ENCODE results near the gene PPM1B.
"Not testable (repeated sequence)": the region's sequence is repeated elsewhere in the genome, so short reads cannot be mapped to it uniquely, and the experiment has no call there.

Gene PPM1B

GRCh38 chr2:44246436-44246835 lies 77.8 kb downstream of the PPM1B start:
- H3K9me2 ChIP-seq (replicated peaks; ENCODE audit: control insufficient read depth, low read length), result no peaks in the 10 kb centered on the region
- H3K4me2 ChIP-seq (ENCODE audit: low read length), result no peak overlapping the region

GRCh38 chr2:44246840-44247369 lies 78.2 kb downstream of the PPM1B start:
- Histone ChIP-seq H3K27ac (ENCODE audit: low read depth, low read length) (no peak overlapping the region), H3F3A (ENCODE audit: control insufficient read depth, insufficient read depth) (no peaks in the 10 kb centered on the region), H4K20me1 (ENCODE audit: control insufficient read depth, insufficient read depth, low read depth, low read length) (no peaks in the 10 kb centered on the region), H3K9me3 (ENCODE audit: control insufficient read depth, insufficient read depth, low read length) (no peaks in the 10 kb centered on the region), H3K4me2 (ENCODE audit: low read length) (no peak overlapping the region), H3K4me3 (ENCODE audit: low read length) (no peak overlapping the region), H3K79me2 (ENCODE audit: control insufficient read depth, low read length) (no peaks in the 10 kb centered on the region), H3K4me1 (ENCODE audit: control insufficient read depth, low read length) (peaks cover 10% of the 10 kb centered on the region), H3K36me3 (ENCODE audit: control insufficient read depth, low read length) (no peaks in the 10 kb centered on the region), H3K9me2 (replicated peaks; ENCODE audit: control insufficient read depth, low read length) (no peaks in the 10 kb centered on the region), H3K27me3 (ENCODE audit: control insufficient read depth, low read length) (no peaks in the 10 kb centered on the region)
- TF ChIP-seq CTCF (IDR thresholded peaks at IDR 0.05; ENCODE audit: low read depth, low read length, poor library complexity, severe bottlenecking), result no peak
- no peak for TF ChIP-seq EZH2phosphoT487 (IDR thresholded peaks at IDR 0.05; ENCODE audit: borderline replicate concordance, low read length)

More at GRCh38 chr2:44246436-44246835, 77.8 kb downstream of the PPM1B start:
- no peak overlapping the region for H3K27ac ChIP-seq (ENCODE audit: low read depth, low read length)
- no peaks in the 10 kb centered on the region for H4K20me1 ChIP-seq (ENCODE audit: control insufficient read depth, insufficient read depth, low read depth, low read length)
- no peaks in the 10 kb centered on the region for H3K79me2 ChIP-seq (ENCODE audit: control insufficient read depth, low read length)
- no peaks in the 10 kb centered on the region for H3K9me3 ChIP-seq (ENCODE audit: control insufficient read depth, insufficient read depth, low read length)
- H3K36me3 ChIP-seq (ENCODE audit: control insufficient read depth, low read length), result no peaks in the 10 kb centered on the region
- no peaks in the 10 kb centered on the region for H3K27me3 ChIP-seq (ENCODE audit: control insufficient read depth, low read length)
- no peak for TF ChIP-seq CTCF (IDR thresholded peaks at IDR 0.05; ENCODE audit: low read depth, low read length, poor library complexity, severe bottlenecking)
- TF ChIP-seq EZH2phosphoT487 (IDR thresholded peaks at IDR 0.05; ENCODE audit: borderline replicate concordance, low read length), result no peak
- peaks cover 10% of the 10 kb centered on the region for H3K4me1 ChIP-seq (ENCODE audit: control insufficient read depth, low read length)
- no peak overlapping the region for H3K4me3 ChIP-seq (ENCODE audit: low read length)
- no peaks in the 10 kb centered on the region for H3F3A ChIP-seq (ENCODE audit: control insufficient read depth, insufficient read depth)

GRCh38 chr2:44247924-44248323 lies 79.2 kb downstream of the PPM1B start:
- H3K9me2 ChIP-seq (replicated peaks; ENCODE audit: control insufficient read depth, low read length), result no peaks in the 10 kb centered on the region
- H3K4me2 ChIP-seq (ENCODE audit: low read length), result no peak overlapping the region
- H3K27me3 ChIP-seq (ENCODE audit: control insufficient read depth, low read length), result no peaks in the 10 kb centered on the region
- peaks cover 10% of the 10 kb centered on the region for H3K4me1 ChIP-seq (ENCODE audit: control insufficient read depth, low read length)
- no peaks in the 10 kb centered on the region for H3F3A ChIP-seq (ENCODE audit: control insufficient read depth, insufficient read depth)
- H3K9me3 ChIP-seq (ENCODE audit: control insufficient read depth, insufficient read depth, low read length), result no peaks in the 10 kb centered on the region
- H3K36me3 ChIP-seq (ENCODE audit: control insufficient read depth, low read length), result no peaks in the 10 kb centered on the region
- H3K4me3 ChIP-seq (ENCODE audit: low read length), result no peak overlapping the region
- no peak for TF ChIP-seq EZH2phosphoT487 (IDR thresholded peaks at IDR 0.05; ENCODE audit: borderline replicate concordance, low read length)
- TF ChIP-seq CTCF (IDR thresholded peaks at IDR 0.05; ENCODE audit: low read depth, low read length, poor library complexity, severe bottlenecking), result peak; percentile 18
- no peak overlapping the region for H3K27ac ChIP-seq (ENCODE audit: low read depth, low read length)
- no peaks in the 10 kb centered on the region for H3K79me2 ChIP-seq (ENCODE audit: control insufficient read depth, low read length)
- H4K20me1 ChIP-seq (ENCODE audit: control insufficient read depth, insufficient read depth, low read depth, low read length), result no peaks in the 10 kb centered on the region

- H3K36me3 ChIP-seq (ENCODE audit: control insufficient read depth, low read length); H3K4me1 ChIP-seq (ENCODE audit: control insufficient read depth, low read length); H3K4me3 ChIP-seq (ENCODE audit: low read length); H3K27ac ChIP-seq (ENCODE audit: low read depth, low read length); H3K9me3 ChIP-seq (ENCODE audit: control insufficient read depth, insufficient read depth, low read length); H4K20me1 ChIP-seq (ENCODE audit: control insufficient read depth, insufficient read depth, low read depth, low read length); H3K79me2 ChIP-seq (ENCODE audit: control insufficient read depth, low read length); H3F3A ChIP-seq (ENCODE audit: control insufficient read depth, insufficient read depth); H3K4me2 ChIP-seq (ENCODE audit: low read length); H3K27me3 ChIP-seq (ENCODE audit: control insufficient read depth, low read length); H3K9me2 ChIP-seq (replicated peaks; ENCODE audit: control insufficient read depth, low read length): not testable (repeated sequence)
Measured at GRCh38 chr2:44249269-44249668, 80.6 kb downstream of the PPM1B start.
